ENCODE data around the gene DPP7.
"Not testable (repeated sequence)": the region's sequence is repeated elsewhere in the genome, so short reads cannot be mapped to it uniquely, and the experiment has no call there.

DPP7 gene

GRCh38 chr9:137128862-137129455 is 14.4 kb upstream of the DPP7 start:
- DNase-seq: peak in 1 of 2 donors; percentile 40

GRCh38 chr9:137128158-137128861 is 13.8 kb upstream of the DPP7 start:
- peak; percentile 37 to 43 for DNase-seq

DNA sequence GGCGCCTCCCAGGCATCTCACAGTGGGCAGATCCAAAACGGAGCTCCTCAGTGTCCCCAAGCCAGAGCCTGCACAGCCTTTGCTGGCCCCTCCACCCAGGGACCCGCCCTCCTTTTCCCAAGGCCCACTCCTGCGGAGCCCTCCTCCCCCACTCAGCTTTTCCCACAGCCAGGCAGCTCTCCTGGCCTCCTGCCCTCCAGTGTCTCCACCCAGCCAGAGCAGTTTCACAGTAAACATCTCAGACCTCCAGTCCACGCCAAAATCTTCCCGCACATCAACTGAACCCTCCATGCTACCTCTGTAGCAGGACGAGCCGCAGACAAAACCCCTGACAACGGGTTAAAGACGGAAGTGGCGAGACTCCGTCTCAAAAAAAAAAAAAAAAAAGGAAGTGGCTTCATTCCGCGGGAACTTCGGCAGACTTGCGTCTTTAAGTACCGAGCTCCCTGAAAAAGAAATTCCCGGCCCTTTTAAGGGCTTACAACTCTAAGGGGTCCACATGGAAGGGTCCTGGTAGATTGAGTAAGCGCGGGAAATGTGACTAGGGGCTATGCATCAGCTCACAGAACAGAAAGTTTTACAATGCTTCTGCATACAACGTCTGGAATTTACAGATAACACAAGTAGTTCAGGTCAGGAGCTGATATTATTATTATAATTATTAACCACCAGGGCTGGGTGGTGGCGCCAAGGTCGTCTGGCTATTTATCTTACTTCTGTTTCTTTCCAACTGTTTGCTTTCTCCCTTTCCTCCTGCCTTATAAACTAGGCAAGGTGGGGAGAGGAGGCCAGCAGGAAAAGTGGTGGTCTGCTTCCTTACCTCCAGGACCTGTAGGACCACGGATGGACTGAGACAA is 13.0 kb upstream of the DPP7 start:
- DNase-seq: peak; percentile 40 to 49

- no peak for DNase-seq
Observed at GRCh38 chr9:137126786-137127185, 12.3 kb upstream of the DPP7 start.

DNA sequence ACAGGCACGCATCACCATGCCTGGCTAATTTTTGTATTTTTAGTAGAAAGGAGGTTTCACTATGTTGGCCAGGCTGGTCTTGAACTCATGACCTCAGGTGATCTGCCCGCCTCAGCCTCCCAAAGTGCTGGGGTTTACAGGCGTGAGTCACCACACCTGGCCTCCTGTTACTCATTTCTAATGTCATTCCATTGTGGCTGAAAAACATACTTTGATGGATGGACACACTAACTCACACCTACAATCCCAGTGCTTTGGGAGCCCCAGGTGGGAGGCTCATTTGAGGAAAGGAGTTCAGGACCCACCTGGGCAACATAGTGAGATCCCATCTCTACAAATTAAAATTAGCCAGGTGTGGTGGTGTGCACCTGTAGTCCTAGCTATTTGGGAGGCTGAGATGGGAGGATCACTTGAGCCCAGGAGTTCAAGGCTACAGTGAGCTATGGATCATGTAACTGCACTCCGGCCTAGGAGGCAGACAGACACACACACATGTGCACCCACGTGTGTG is 9.5 kb upstream of the DPP7 start:
- DNase-seq: not testable (repeated sequence)

GRCh38 chr9:137123468-137123837 is 8.9 kb upstream of the DPP7 start:
- DNase-seq: no peak

GRCh38 chr9:137122796-137123467 is 8.4 kb upstream of the DPP7 start:
- not testable (repeated sequence) for DNase-seq

- DNase-seq: not testable (repeated sequence)
Observed at GRCh38 chr9:137121927-137122795, 7.6 kb upstream of the DPP7 start.

- not testable (repeated sequence) for DNase-seq
Observed at GRCh38 chr9:137118092-137118603, 3.6 kb upstream of the DPP7 start.

- DNase-seq: no peak
Observed at GRCh38 chr9:137117269-137117731, 2.8 kb upstream of the DPP7 start.

DNA sequence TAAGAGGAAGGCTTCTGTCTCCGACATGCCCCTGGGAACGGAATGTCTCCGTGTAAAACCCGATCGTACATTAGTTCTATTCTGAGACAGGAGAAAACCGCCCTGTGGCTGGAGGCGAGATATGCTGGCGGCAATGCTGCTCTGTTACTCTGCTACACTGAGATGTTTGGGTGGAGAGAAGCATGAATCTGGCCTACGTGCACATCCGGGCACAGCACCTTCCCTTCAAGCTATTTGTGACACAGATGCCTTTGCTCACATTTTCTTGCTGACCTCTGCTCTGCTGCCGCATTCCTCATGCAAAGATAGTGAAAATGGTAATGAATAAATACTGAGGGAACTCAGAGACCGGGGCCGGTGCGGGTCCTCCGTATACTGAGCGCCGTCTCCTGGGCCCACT is 2.2 kb upstream of the DPP7 start:
- no peak for DNase-seq

DNA sequence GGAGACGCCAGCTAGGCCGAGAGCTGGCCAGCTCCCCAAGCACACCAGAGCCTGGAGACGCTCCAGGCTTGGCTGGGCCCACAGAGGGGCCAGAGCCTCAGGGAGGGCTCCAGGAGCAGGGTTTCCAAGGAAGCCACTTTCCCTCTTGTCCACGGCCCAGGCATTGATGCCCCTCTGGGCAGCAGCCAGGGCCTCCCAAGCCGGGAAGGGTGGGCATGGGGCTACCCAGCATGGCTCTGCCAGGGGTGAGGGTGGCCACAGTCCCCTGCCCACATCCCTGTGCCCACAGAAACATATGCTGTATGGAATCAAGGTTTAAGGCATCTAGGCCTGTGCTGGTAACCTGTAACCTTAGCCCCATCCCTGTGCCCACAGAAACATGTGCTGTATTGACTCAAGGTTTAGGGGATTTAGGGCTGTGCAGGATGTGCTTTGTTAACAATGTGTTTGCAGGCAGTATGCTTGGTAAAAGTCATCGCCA is 1.5 kb upstream of the DPP7 start:
- DNase-seq: no peak

GRCh38 chr9:137115394-137116026 is 977 bp upstream of the DPP7 start:
- no peak for DNase-seq

- no peak for DNase-seq
Observed at GRCh38 chr9:137114220-137114612, 317 bp downstream of the DPP7 start.

DNA sequence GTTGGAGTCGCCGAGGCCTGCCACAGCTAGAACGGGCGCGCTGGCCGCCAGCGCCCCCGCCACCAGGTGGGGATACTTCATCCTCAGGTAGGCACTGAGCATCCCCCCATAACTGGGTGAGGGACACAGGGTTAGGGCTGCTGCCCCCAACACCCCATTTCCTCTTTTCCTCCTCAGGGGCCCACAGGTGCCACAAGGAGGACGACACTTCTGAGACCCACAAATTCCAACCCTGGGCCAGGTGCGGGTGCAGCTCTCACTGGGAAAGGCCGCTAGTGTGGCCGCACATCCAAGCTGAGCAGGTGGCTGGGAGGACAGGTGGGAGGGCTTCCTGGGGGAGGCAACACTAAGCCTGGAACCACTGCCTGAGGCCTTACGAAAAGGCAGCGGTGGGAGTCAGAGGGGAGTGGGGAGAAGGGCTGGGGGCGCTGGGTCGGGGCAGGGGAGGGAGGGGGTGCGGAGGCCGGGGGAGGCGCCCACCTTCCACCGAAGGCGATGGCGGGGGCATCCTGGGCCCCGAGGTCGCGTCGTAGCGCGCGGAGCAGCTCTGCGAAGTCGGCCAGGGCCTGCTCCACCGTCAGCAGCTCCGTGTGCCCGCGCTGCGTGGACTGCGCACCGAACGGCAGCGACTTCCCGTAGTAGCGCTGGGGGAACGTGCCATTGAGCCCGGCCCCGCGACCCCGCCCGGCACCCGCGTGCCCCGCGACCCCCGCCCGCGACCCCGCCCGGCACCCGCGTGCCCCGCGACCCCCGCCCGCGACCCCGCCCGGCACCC is 961 bp downstream of the DPP7 start:
- peak; percentile 39 to 40 for DNase-seq

GRCh38 chr9:137112564-137113384 is 1.8 kb downstream of the DPP7 start:
- no peak for DNase-seq

- no peak for DNase-seq
Observed at GRCh38 chr9:137111788-137112563, 2.6 kb downstream of the DPP7 start.

Data from stimulated activated CD4-positive, alpha-beta T cell treated with anti-CD3 and anti-CD28 coated beads, Interleukin-2, amount 100 ng/mL, for 24 hours (primary cell).